DMS 273 (cell line): ENCODE results near the gene SAMD1.
A peak's percentile ranks its signal among the peaks of the same experiment; 100 is the strongest.

Experiments
- DNase-seq: peaks from one replicate; lab custom pipeline; 2025; ENCODE audit not compliant: unreplicated experiment; lab: John Stamatoyannopoulos, UW

The SAMD1 gene

DNA sequence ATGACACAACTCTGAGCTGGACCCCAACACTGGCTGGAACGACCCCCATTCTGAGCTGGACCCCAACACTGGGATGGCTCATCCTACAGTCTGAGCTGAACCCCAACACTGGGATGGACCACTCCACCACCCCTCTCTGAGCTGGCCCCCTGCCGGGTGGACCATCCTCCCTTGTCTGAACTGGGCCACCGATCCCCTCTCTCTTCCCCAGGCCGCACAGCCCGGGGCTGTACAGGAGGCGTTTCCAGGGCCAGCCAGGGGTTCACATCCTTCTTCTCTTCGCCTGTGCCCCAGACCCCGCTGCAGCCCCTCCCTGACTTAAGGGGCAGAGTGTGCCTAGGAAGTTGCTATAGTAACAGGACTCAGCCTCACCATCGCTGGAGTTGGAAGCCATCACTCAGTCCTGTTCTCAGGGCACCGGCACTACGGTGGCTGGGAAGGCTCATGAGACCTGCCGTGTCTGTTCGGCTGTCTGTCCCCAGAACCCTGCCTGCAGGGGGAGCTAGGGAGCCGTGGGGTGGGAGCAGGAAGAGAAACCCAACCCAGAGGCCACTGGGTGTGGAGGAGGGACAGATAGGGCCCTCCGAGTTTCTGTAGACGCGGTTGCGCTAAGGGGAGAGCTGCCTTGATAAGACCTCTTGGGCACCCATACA is 23.3 kb upstream of the SAMD1 start:
- DNase-seq = no peak

DNA sequence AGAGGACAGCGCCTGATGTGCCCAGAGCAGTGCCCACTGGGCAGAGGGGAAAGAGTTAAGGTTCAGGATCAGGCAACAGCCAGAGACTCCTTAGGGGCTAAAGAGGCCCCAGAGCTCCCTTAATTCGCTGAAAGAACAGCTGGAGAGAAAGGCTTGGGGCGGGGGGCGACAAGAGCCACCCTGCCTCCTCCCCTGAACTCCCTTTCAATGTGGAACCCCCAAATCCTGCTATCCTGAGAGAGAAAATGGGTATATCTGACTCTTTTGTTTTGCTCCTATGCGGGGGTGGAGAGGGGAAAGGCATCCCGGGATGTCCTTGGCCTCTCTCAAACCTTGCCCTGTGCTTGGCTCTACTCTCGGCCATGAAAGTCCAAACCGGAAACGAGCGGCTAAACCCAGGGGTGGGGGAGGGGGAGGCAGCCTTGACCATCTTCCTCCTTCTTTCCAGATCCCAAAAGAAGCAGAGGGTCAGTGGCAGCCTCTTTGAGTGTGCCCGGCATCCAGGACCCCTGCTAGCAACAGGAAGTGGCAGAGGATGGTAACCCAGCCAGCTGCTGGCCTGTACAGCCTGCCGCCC is 22.3 kb upstream of the SAMD1 start:
- DNase-seq = no peak

DNA sequence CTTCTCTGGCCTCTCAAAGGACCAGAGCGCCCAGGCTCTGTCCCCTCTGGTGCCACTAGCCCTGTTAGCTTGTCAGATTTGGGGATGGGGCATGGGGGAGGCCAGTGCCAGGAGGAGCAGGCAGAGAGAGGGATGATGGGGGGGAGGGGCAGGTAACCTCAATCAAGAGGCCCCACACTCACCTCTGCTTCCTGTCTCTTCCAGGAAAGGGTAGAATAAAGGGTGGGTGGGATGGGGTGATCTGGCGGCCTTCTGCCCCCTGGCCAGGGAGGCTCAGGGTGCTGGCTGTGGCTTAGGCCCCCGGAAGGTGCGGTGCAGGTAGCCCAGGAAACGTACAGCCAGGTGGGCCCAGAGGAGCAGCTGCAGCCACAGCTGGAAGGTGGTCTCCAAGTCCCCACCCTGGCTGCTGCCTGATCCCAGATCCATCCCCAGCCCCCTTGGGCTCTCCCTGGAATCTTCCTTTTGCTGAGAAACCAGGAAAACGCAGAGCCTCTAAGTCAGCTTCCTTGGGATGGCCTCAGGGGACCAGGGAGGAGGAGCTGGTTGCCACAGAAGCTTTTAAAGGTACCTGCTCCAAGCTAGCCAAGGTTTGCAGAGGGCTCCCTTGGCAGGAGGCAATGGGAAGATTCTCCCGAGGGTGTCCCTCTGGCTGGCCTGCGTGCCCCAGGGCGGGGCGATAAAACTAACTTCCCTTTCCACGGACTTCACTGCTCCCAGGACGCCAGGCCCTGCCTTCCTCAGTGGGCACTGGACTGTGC is 21.7 kb upstream of the SAMD1 start:
- no peak for DNase-seq

DNA sequence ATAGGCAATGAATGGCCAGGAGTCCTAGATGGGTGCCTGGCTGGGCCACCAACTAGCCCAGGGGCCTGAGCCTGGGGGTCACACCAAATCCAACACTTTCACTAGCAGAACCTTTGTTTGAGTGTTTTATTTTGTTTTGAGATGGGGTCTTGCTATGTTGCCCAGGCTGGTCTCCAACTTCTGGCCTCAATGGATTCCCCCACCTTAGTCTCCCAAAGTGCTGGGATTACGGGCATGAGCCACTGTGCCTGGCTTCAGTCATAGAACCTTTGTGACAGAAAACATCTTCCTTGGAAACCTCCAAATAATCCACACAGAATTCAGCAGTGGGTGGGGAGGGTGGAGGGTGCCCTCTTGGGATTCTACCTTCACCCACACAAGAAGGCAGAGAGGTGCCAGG is 20.9 kb upstream of the SAMD1 start:
- no peak for DNase-seq

DNA sequence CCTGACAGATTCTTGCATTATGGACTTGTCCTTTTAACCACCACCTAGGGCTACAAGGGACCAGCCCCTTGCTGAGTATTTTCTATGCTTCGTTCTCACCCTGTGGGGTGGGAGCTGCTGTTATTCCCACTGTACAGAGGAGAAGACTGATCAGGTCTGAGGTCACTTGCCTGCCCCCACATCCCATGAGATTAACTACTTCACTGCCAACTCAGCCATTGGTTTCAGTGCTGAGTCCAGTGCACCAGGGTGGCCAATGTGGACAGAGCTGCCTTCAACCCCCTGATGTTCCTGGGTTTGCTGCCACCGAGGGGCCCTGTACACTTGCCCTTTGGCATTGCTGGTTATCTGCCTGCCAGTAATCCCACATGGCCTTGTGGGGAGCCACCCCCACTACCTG is 20.1 kb upstream of the SAMD1 start:
- DNase-seq = no peak

DNA sequence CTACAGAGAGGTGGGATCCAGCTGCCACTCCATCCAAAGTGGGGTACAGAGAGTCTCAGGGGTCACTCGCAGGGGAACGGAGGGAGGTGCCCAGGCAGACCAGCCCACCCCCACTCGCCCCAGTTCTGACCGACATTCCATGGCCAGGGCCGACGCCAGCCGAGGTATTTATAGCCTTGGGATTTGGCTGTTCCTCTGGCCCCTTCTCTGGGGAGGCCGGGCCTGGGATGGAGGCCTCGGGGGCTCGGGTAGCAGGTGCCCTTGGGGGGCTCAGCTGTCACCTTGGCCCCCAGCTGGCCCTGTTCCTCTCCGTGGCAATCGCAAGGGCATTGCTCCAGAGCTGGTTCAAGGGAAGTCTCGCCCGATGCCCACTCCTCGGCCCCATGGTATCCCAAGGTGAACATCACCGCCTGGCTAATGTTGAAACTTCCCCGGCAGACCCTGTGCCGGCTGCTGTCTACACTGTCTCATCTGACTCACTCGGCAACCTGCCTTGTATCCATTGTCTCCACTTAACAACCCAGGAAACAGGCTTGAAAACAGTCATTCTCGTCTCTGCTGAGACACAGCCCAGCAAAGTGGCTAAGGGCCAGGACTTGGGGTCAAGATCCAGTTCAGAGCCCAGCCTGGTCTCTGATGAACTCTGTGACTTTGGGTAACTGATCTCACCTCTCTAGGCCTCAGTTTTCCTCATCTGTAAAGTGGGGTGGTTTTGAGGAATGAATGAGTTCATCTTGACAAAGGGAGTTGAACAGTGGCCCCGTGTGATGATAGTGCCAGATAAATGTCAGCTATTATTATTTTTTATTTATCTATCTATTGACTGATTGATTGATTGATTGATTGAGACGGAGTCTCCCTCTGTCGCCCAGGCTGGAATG is 17.3 kb upstream of the SAMD1 start:
- DNase-seq = no peak

DNA sequence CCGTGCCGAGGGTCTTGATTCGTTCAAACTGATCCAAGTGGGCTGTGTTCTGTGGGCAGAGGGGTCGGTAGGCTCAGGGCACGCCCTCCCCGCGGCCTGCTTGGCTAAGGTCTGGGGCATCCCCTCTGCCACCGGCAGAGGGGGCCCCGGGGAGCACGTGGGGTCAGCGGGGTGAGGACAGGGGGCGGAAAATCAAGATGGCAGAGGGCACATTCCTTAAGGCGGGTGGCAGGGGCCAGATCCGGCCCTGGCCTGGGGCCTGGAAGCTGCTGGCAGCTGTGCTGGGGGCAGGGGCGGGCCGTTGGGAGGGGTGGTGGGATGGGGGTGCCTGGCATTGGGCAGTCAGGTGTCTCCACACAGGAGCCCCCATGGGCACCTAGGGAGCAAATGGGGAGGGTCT is 16.3 kb upstream of the SAMD1 start:
- DNase-seq = no peak

DNA sequence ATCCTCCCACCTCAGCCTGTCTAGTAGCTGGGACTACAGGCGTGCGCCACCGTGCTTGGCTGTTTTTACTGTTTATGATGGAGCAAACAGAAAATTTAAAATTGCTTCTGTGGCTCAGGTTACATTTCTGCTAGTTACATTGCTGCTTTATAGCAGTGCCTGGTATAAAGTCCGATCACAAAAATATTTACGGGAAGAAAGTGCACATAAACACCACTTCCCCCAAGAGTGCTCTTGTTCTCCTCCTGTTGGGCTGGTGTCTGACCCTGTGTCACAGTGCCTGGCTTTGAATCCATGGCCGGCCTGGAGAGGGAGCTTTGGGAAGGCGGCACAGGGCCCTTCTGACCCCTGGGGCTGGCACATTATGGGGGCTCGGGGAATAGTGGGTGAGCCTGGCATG is 15.1 kb upstream of the SAMD1 start:
- DNase-seq = no peak

DNA sequence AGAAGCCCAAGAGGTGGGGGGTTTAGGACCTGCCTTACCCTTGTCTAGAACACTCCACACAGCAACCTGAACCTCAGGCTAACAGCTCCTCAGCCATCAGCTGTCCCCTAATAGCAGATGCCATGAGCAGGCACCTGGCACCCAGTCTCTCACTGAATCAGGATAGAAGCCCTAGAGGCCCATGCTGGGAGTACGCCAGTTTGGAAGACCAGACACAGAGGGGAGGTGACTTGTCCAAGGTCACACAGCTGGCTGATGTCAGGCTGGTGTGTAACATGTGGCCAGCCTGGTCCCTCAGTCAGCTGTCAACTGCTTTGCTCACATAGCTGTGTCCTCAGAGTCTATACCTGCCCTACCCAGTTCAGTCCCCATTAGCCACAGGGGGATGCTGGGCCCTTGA is 12.8 kb upstream of the SAMD1 start:
- peak; percentile 44 for DNase-seq

DNA sequence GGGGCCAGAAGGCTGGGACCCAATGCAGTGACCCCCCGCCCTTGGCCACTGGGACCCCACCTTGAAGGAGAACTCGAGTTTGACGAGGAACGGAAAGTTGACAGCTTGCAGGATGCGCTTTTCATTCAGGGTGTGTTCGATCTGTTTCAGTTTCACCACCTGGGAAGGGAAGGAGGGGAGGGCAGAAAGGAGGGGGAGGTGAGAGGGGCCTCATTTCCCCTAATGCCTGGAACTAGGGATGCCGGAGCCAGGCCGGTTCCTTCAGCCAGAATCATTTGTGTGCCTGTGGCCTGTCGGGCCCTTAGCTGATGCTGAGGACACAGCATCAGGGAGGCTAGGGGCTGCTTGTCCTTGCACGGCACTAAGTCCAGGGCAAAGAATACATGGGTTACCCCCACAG is 12.2 kb upstream of the SAMD1 start:
- no peak for DNase-seq

DNA sequence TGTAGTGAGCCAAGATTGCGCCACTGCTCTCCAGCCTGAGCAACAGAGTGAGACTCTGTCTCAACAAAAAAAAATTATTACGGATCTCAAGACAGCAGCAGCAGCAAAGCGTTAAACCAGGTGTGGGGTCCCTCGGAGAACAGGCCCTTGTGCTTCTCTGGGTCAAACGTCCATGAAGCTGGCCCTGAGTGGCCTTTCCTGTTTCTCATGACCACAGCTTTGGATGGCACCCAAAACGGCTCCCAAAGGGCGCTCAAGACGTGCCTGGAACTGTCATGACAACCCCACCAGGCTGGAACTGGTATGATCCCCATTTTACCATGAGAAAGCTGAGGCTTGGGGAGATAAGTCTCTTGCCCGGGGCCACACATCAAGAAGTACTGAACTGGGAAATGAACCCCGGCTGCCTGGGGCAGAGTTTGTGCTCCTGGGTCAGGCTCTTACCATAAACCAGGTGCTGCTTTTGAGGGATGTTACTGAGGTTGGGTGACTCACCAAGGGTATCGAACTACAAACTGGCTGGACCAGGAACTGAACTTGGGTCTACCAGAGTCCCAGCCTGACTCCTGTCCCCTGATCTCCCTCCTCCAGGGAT is 11.6 kb upstream of the SAMD1 start:
- DNase-seq = no peak

DNA sequence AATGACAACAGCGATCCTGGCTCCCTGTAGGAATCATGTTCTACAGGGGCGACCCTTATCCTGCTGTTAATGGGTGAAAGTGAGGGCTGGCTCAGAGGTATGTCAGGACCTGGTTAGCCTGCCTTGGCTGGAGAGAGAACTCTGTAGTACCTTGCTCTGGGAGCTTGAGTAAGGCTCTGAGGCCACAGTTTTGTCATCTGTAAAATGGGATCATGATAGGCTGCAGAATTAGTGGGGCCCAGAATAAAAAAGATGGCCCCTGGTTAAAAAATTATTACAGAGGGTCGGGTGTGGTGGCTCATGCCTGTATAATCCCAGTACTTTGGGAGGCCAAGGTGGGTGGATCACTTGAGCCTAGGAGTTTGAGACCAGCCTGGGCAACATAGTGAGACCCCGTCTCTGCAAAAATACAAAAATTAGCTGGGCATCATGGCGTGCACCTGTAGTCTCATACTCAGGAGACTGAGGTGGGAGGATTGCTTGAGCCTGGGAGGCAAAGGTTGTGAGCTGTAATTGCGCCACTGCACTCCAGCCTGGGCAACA is 10.5 kb upstream of the SAMD1 start:
- no peak for DNase-seq

DNA sequence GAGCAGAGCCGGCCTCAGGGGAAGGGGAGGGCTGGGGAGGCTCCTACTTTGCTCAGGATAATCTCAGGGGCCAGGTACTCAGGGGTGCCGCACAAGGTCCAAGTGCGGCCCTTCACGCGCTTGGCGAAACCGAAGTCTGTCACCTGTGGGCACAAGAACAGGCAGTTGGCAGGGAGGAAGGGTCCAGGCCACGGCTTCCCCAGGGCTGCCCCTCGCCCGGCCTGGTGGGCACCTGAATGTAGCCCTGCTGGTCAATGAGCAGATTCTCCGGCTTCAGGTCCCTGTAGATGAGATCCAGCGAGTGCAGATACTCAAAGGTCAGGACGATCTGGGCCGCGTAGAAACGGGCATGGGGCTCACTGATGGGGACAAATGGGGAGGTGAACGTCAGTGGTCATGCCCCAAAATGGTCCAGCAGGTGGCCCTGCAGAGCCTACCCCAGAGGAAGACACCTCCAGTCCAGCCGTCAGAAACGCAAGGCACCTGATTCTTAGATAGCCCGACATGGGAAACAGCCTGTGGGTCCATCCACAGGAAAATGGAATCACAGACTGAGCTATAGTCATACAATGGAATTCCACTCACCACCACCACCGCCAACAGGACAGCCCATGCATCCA is 7.1 kb upstream of the SAMD1 start:
- DNase-seq = no peak

DNA sequence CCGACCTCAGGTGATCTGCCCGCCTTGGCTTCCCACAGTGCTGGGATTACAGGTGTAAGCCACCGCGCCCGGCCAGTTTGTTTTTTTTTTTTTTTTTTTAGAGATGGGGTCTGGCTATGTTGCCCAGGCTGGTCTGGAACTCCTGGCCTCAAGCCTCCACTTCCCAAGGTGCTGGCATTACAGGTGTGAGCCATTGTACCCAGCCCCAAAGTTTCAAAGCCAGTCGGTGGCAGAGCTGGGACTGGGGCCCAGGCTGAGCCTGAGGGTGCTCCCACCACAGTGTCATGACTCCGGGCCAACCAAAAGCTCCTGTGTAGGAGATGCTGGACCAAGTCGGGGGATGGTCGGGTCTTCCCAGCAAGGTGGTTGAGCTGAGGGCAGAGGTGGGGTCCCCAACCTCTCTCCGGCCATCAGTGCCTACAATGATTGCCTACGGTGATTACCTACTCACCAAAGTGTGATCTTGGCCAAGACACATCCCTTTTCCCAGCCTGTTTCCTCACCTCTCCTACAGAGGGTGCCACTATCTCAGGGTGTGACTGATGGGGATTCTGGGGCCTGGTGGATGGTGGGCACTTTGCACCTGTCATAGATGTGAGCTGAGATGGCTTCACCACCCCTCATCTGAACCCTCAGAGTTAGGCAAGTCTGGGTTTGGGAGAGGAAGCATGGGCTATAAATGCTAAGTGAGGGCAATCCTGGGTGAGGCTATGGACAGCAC is 5.9 kb upstream of the SAMD1 start:
- DNase-seq = no peak

DNA sequence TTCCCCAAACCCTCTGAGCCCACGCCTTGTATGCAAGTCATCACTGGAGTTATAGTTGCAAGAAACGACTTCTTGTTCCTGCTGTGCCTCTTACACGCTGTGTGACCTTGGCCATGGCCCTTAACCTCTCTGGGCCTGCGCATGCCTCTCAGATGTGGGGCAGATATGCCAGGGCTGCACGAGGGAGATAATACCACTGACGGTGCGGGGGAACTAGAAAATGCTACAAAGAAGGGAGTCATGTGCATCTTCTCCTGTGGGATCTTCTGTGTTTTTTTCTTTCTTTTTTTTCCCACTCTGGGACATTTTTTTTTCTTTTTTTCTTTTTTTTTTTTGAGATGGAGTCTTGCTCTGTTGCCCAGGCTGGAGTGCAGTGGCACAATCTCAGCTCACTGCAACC is 4.3 kb upstream of the SAMD1 start:
- no peak for DNase-seq

DNA sequence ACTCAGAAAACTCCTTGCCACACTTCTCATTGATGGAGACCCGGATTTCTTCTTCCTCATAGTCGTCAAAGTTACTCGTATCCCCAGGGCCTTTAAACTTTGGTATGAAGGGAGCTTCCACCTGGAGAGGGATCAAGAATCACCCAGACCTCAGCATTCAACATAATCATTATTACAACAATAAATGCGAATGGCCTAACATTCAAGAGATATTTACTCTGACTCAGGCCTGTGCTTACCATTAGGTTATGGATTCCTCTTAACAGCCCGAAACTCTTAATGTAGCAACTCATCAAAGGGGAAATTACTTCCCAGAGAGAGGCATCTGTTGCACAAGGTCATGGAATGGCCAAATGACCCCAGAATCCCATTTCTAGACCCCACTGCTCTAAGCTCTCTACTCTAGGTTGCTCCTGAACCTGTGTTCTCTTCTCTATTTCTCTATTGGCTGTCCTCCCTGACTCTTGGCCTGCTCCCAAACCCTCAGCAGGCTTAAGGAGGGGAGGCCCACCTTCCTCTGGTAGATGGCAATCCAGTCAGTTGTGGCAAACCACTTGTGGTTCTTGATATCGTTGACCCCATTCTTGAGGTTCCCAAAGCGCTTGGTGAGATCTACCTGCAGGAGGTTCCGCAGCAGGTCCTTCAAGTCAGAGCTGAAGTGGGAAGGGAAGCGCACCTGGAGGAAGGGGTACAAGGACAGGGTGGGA is 2.7 kb upstream of the SAMD1 start:
- DNase-seq = no peak

DNA sequence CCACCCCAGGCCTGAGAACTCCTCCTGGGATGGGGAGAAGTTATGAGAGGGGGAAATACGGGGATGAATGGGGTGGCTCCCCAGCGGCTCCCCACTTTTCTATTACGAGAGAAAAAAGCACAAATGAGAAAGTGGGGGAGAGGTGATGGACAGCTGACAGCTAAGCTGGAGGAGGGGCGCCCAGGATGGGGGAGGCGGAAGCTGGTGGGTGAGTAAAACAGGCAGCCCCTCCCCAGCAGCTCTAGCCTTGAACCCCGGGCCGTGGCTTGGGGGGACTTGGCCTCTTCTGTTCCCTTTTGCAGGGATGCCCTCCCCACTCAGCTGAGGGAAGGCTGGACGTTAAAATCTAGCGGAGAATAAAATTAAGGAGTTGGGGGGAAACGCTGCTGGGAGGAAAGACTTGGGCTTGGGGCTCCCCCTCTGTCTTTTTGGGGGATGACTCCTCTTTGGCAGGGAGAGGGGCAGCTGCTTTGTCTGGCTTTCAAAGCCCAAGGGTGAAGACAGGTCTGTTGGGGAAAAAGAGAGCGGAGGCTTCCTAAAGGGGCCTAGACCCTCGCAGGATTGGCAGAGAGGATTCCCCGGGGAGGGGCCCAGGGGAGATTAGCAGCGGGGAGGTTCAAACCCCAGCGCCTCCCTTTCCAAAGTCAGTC is 1.4 kb upstream of the SAMD1 start:
- DNase-seq = peak; percentile 56

DNA sequence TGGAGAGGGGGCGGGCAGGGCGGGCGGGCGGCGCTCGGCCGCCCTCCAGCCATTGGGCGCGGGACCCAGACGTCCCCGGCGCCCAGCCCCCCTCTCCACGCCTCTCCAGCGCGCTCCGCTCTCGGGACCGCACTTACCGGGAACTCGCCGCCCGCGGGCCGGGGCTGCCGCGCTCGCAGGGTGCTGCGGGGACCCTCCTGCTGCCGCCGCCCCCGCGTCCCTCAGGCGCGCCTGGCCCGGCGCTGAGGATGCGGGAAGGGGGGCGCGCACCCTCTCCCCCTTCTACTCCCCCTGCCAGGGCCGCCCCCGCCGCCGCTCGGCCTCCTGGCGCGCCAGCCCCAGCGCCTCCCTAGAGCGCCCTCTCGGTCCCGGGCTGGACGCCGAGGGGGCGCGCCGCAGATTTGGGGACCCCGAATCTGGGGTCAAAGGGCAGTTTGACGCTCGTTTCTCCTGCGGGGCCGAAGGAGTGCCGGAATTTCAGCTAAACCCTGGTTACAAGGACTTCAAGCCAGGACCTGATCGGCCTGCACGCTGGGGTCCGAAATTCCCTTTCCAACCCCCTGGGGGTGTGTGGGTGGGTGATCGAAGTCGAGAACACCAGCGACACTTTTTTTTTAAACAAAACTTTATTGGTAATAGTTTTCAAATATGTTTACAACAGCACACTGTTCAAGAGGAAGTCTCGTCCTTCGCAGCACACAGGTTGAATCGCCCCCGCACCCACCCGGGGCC is 696 bp upstream of the SAMD1 start:
- peak; percentile 85 for DNase-seq
